ENCODE measurements around the gene RCHY1. TPM values are rescaled to one million over a fixed set of nuclear protein-coding genes. Genes with fewer than 3 reads are reported as not detected.
A peak's percentile ranks its signal among the peaks of the same experiment; 100 is the strongest.

Gene RCHY1
- total RNA-seq: 10 to 100 TPM; 41.3 to 62.1 (median 55.6) TPM

DNA sequence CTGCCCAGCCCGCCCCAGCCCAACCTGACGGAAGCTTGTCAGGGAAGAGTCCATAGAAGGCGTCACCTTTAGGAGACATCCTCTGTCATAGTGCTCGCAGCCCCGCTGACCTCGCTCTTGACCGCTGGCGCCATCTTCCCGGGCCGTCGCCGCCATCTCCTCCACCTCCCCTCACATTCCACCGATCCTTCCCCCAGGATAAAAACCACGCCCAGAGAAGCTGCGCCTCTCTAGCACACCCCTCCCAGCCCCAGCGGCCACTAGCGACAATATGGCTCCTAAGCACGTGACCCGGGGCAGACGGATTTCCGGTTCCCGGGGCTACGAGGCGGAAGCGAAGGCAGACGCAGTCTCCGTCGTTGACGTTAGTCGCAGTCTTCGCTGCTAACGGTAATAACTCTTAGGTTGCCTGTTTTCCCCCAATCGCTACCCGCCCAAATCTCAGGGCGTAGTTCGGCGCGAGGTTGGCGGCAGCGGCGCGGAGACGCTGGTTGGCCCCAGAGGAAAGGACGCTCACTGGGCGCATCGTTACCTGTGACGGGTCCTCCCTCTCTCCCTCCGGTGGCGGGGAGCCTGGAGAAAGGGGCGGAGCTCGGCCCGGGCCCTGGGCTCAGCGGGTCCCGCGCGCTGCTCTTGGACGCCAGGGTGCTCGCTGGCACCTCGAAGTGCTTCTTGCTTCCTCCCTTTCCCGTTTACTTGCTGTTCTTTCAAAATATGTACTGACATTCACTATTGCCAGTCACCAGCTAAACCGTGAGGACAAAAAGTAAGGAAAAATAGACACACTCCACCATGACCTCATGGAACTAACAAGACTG, at the start of gene RCHY1, which contains the start of gene THAP6:
RCHY1 (minus strand) TSS at position 273 of the 818 bp plus-strand sequence; CDS start at position 156, 117 bp downstream.
THAP6 (plus strand) TSS at position 343 of the 818 bp plus-strand sequence. CDS start 980 bp downstream, outside the sequence.
- intact Hi-C loops (cut with DNase I): no loop called here
- Histone ChIP-seq H3K36me3 (peaks cover 2 to 9% of the 10 kb centered on the region in 2 donors), H3K4me3 (replicated peaks in 1 of 3) (peak within 1 kb of the TSS; percentile 27 to 91 (median 49)), H3K27me3 (no peaks in the 10 kb centered on the region), H3K9me3 (no peaks in the 10 kb centered on the region), H3K27ac (peak within 1 kb of the TSS; percentile 91 to 97 (median 97)), H3K4me1 (peaks cover 30 to 33% of the 10 kb centered on the region in 2 donors)
- TF ChIP-seq POLR2A (IDR thresholded peaks at IDR 0.05): peak; percentile 34 to 94
- TF ChIP-seq, protein P1, sequence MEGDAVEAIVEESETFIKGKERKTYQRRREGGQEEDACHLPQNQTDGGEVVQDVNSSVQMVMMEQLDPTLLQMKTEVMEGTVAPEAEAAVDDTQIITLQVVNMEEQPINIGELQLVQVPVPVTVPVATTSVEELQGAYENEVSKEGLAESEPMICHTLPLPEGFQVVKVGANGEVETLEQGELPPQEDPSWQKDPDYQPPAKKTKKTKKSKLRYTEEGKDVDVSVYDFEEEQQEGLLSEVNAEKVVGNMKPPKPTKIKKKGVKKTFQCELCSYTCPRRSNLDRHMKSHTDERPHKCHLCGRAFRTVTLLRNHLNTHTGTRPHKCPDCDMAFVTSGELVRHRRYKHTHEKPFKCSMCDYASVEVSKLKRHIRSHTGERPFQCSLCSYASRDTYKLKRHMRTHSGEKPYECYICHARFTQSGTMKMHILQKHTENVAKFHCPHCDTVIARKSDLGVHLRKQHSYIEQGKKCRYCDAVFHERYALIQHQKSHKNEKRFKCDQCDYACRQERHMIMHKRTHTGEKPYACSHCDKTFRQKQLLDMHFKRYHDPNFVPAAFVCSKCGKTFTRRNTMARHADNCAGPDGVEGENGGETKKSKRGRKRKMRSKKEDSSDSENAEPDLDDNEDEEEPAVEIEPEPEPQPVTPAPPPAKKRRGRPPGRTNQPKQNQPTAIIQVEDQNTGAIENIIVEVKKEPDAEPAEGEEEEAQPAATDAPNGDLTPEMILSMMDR (IDR thresholded peaks at IDR 0.05): peak in 2 of 6 experiments; percentile 8 to 23
- WGBS, 2 donors: 1% methylated on average over 57 to 58 of the region's 61 CpGs
- DNase-seq: peak; percentile 97 to 98

DNA sequence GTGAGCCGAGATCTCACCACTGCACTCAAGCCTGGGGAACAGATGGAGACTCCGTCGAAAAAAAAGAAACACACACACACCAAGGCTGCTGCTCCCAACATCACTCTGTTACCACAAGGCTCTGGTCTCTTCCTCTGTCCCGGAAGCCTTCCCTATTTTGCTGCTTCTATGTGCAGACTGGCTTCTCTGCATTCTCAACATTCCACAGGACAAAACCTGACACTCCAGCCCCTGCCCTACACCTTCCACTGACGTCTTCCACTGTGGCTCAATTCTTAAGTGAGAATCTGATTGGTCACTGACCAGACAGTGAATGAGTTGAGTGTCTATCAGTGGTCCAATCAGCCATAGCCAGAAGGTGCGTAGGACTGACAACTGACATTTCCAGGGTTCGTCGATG, 47.6 kb upstream of the RCHY1 start:
- no peak for TF ChIP-seq POLR2A (IDR thresholded peaks at IDR 0.05)
- TF ChIP-seq, protein P1 (IDR thresholded peaks at IDR 0.05): no peak
- intact Hi-C loops (cut with DNase I): no loop called here
- Histone ChIP-seq H3K27me3 (no peaks in the 10 kb centered on the region), H3K9me3 (no peaks in the 10 kb centered on the region), H3K27ac (no peak overlapping the region), H3K36me3 (no peaks in the 10 kb centered on the region), H3K4me3 (replicated peaks in 1 of 3) (no peak overlapping the region), H3K4me1 (no peaks in the 10 kb centered on the region)
- WGBS, 2 donors: 59 to 66% methylated on average over 8 of the region's 8 CpGs
- DNase-seq: peak in 1 of 2 donors; percentile 21

DNA sequence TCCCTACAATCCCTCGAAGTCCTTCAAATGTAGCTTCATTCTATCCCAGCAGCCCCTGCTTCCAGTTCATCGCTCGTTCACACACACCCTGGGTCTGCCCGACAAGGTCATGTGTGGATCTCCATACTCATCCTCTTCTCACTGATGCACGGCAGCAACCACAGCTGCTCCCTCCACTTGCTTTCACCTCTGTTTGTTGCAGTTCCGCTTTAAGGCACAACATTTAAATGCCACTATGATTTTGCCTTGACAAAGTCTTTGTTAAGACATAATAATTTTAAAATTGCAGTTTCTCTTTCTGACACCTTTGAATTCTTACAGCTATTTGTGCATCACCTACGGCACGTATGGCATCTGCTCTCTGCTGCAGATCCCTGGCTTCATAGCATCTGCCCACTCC, 43.5 kb upstream of the RCHY1 start:
- TF ChIP-seq, protein P1 (IDR thresholded peaks at IDR 0.05): no peak
- TF ChIP-seq POLR2A (IDR thresholded peaks at IDR 0.05): no peak
- no peaks in the 10 kb centered on the region for H3K36me3 ChIP-seq
- H3K27me3 ChIP-seq: no peaks in the 10 kb centered on the region
- H3K9me3 ChIP-seq: no peaks in the 10 kb centered on the region
- 70 to 71% methylated on average over 8 of the region's 8 CpGs for WGBS, 2 donors
- H3K4me1 ChIP-seq: no peaks in the 10 kb centered on the region
- no peak for DNase-seq
- intact Hi-C loops (cut with DNase I): no loop called here
- no peak overlapping the region for H3K4me3 ChIP-seq (replicated peaks in 1 of 3)
- H3K27ac ChIP-seq: no peak overlapping the region

DNA sequence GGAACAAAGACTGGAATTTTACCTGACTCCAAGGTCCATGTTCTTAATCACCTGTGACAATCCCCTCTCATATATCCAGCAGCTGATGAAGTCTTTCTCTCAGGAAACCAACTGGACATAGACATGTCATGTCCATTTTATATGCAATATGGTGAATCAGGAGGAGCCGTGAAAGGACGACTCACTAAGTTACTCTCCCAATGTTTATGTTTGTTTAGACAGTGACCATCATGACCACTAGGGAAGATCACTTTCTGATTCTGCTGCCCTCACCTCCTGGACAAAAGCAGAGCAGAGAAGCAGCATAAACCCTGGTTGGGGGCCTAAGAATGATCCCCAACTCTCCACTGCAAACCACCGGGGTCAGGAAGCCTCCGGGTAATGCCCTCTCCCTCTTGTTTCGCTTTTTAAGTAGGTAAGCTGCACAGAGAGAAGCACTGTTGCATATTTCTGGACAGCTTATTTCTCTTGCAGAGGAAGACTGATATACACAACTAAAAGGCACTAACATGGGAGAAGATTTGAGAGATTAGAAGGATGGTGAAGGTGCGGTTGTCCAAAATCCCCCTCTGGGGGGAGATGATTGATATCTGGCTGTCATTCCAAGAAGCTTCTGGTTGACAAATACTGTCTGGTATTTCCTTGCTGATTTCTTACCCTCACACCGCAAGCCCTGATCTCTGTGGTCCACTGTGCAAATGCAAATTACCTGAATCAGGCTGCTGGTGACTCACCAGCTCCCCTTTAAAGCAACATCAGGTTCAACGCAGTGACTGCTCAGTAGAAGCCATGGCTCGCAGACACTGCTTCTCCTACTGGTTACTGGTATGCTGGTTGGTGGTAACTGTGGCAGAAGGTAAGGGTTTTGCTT, 41.3 kb upstream of the RCHY1 start, which contains the start of gene ODAPH:
ODAPH (plus strand) TSS at position 773 of the 871 bp plus-strand sequence; CDS start at position 790, 17 bp downstream.
- H3K36me3 ChIP-seq: no peaks in the 10 kb centered on the region
- H3K4me1 ChIP-seq: no peaks in the 10 kb centered on the region
- no peaks in the 10 kb centered on the region for H3K27me3 ChIP-seq
- no peak for DNase-seq
- H3K27ac ChIP-seq: no peak within 1 kb of the TSS
- H3K9me3 ChIP-seq: no peaks in the 10 kb centered on the region
- TF ChIP-seq POLR2A (IDR thresholded peaks at IDR 0.05): no peak
- TF ChIP-seq, protein P1 (IDR thresholded peaks at IDR 0.05): no peak
- no peak within 1 kb of the TSS for H3K4me3 ChIP-seq (replicated peaks in 1 of 3)
- 66 to 71% methylated on average over 9 of the region's 9 CpGs for WGBS, 2 donors
- intact Hi-C loops (cut with DNase I): no loop called here
